Stimulated activated CD8-positive, alpha-beta memory T cell treated with anti-CD3 and anti-CD28 coated beads, Interleukin-15, amount 100 ng/mL, for 48 hours (primary cell): Measurements from ENCODE around the gene CYP11A1.

Experiments
- DNase-seq, 2 donors: peaks; one replicate each; pipeline ENCODE4 v3.0.0-alpha.2; 2020; ENCODE audit warnings: low read depth in 2 of 2

CYP11A1 gene

GRCh38 chr15:74367296-74367854, at the start of gene CYP11A1:
TSS of gene CYP11A1 (minus strand) at chr15:74367646. CDS start at chr15:74367585, 61 bp downstream.
- DNase-seq = no peak

GRCh38 chr15:74417225-74417624, 49.8 kb upstream of the CYP11A1 start:
- DNase-seq = no peak

GRCh38 chr15:74415966-74416916, 48.8 kb upstream of the CYP11A1 start:
- no peak for DNase-seq

- DNase-seq = no peak
These were observed 47.3 kb upstream of the CYP11A1 start for GRCh38 chr15:74414603-74415338.

- no peak for DNase-seq
These were observed 46.7 kb upstream of the CYP11A1 start for GRCh38 chr15:74414081-74414580.

- DNase-seq = no peak
These were observed 46.1 kb upstream of the CYP11A1 start for GRCh38 chr15:74413350-74414080.

GRCh38 chr15:74412159-74412558, 44.7 kb upstream of the CYP11A1 start:
- DNase-seq = no peak

- DNase-seq = no peak
These were observed 44.2 kb upstream of the CYP11A1 start for GRCh38 chr15:74411686-74412085.

GRCh38 chr15:74410502-74410901, 43.1 kb upstream of the CYP11A1 start:
- no peak for DNase-seq

- no peak for DNase-seq
These were observed 41.8 kb upstream of the CYP11A1 start for GRCh38 chr15:74409225-74409624.

- no peak for DNase-seq
These were observed 41.4 kb upstream of the CYP11A1 start for GRCh38 chr15:74408815-74409214.

GRCh38 chr15:74408385-74408784, 40.9 kb upstream of the CYP11A1 start:
- no peak for DNase-seq

GRCh38 chr15:74406992-74407705, 39.7 kb upstream of the CYP11A1 start:
- DNase-seq = no peak

- no peak for DNase-seq
These were observed 39.1 kb upstream of the CYP11A1 start for GRCh38 chr15:74406517-74406916.

GRCh38 chr15:74405823-74406222, 38.4 kb upstream of the CYP11A1 start:
- DNase-seq = no peak

- peak in 1 of 2 donors; percentile 35 for DNase-seq
These were observed 36.6 kb upstream of the CYP11A1 start for GRCh38 chr15:74403991-74404563.

GRCh38 chr15:74403588-74403919, 36.1 kb upstream of the CYP11A1 start:
- no peak for DNase-seq

GRCh38 chr15:74402873-74403587, 35.6 kb upstream of the CYP11A1 start:
- peak; percentile 87 for DNase-seq

GRCh38 chr15:74402337-74402841, 34.9 kb upstream of the CYP11A1 start:
- DNase-seq = no peak
